NCI-H1048 (cell line): Measurements from ENCODE around the gene POLR1F.

Experiments used
- DNase-seq: peaks from one replicate; lab custom pipeline; 2025; lab: John Stamatoyannopoulos, UW

POLR1F gene

GRCh38 chr7:19675816-19676215 lies 33.0 kb downstream of the POLR1F start:
- DNase-seq = no peak

- no peak for DNase-seq
Measured at GRCh38 chr7:19674266-19674960, 34.4 kb downstream of the POLR1F start.

GRCh38 chr7:19670806-19671205 lies 38.0 kb downstream of the POLR1F start:
- DNase-seq = no peak

GRCh38 chr7:19665399-19666008 lies 43.3 kb downstream of the POLR1F start:
- peak; percentile 4 for DNase-seq

GRCh38 chr7:19663816-19664462 lies 44.9 kb downstream of the POLR1F start:
- peak; percentile 11 for DNase-seq

- DNase-seq = no peak
Measured at GRCh38 chr7:19648791-19649190, 60.0 kb downstream of the POLR1F start.
